Suppressor macrophage treated with lipopolysaccharide for 1 hour (primary cell): ENCODE measurements around the gene NT5DC4.
"Not testable (repeated sequence)": the region's sequence is repeated elsewhere in the genome, so short reads cannot be mapped to it uniquely, and the experiment has no call there.

Source experiments
- DNase-seq, 3 donors: peaks; one replicate each; pipeline ENCODE4 v3.0.0-alpha.2; 2020 to 2022

The NT5DC4 gene

GRCh38 chr2:112701052-112701451, 19.8 kb upstream of the NT5DC4 start:
- DNase-seq = peak; percentile 77 to 87 (median 82)

GRCh38 chr2:112703684-112704083, 17.1 kb upstream of the NT5DC4 start:
- no peak for DNase-seq

GRCh38 chr2:112705575-112705974, 15.2 kb upstream of the NT5DC4 start:
- no peak for DNase-seq

GRCh38 chr2:112706170-112706664, 14.6 kb upstream of the NT5DC4 start:
- no peak for DNase-seq

- not testable (repeated sequence) for DNase-seq
These were observed 13.9 kb upstream of the NT5DC4 start for GRCh38 chr2:112706947-112707346.

- DNase-seq = no peak
These were observed 11.9 kb upstream of the NT5DC4 start for GRCh38 chr2:112708968-112709367.

GRCh38 chr2:112709703-112710102, 11.1 kb upstream of the NT5DC4 start:
- DNase-seq = no peak

GRCh38 chr2:112710956-112711750, 9.7 kb upstream of the NT5DC4 start:
- DNase-seq = no peak

GRCh38 chr2:112712465-112712864, 8.4 kb upstream of the NT5DC4 start:
- DNase-seq = no peak

- DNase-seq = peak; percentile 84 to 89 (median 88)
These were observed 7.8 kb upstream of the NT5DC4 start for GRCh38 chr2:112712903-112713584.

GRCh38 chr2:112713585-112713925, 7.3 kb upstream of the NT5DC4 start:
- DNase-seq = no peak

- no peak for DNase-seq
These were observed 6.9 kb upstream of the NT5DC4 start for GRCh38 chr2:112713926-112714325.

GRCh38 chr2:112714331-112714730, 6.5 kb upstream of the NT5DC4 start:
- DNase-seq = no peak

GRCh38 chr2:112714836-112715631, 5.8 kb upstream of the NT5DC4 start:
- DNase-seq = peak; percentile 46 to 61 (median 56)

GRCh38 chr2:112716094-112716493, 4.7 kb upstream of the NT5DC4 start:
- DNase-seq = not testable (repeated sequence)

- DNase-seq = not testable (repeated sequence)
These were observed 3.9 kb upstream of the NT5DC4 start for GRCh38 chr2:112716826-112717352.

GRCh38 chr2:112718863-112719370, 1.9 kb upstream of the NT5DC4 start:
- DNase-seq = peak in 2 of 3 donors; percentile 31 to 51

GRCh38 chr2:112721819-112722522, 1.2 kb downstream of the NT5DC4 start:
- DNase-seq = no peak

- peak; percentile 35 to 56 (median 50) for DNase-seq
These were observed 2.2 kb downstream of the NT5DC4 start for GRCh38 chr2:112722816-112723546.

- no peak for DNase-seq
These were observed 2.7 kb downstream of the NT5DC4 start for GRCh38 chr2:112723547-112723940.

- DNase-seq = no peak
These were observed 3.2 kb downstream of the NT5DC4 start for GRCh38 chr2:112723995-112724394.
